Spleen (tissue), 11 donors: ENCODE measurements around the gene EPHA6. TPM values are rescaled to one million over a fixed set of nuclear protein-coding genes. Genes with fewer than 3 reads are reported as not detected.

Source experiments
- DNase-seq: peaks from one replicate; pipeline ENCODE4 v3.0.0-alpha.2; 2020
- H3K27ac ChIP-seq, 8 donors: fragments of 200-600 bp; sonication (generic) in 7 of 8; 1 replicate in 4 of 8; 2 replicates in 4 of 8; pipeline versions ENCODE4 v1.5.0 to v1.8.0; 2016 to 2021; ENCODE audit warnings: inconsistent platforms in 4 of 8, mild to moderate bottlenecking in 4 of 8, moderate library complexity in 1 of 8
- H3K27me3 ChIP-seq, 7 donors: fragments of 200-600 bp; sonication (generic) in 6 of 7; replicated peaks in 1 of 7; 1 replicate in 4 of 7; 2 replicates in 3 of 7; pipeline versions ENCODE4 v1.5.0 to v1.8.0; 2016 to 2021; ENCODE audit warnings: inconsistent platforms in 3 of 7, mild to moderate bottlenecking in 1 of 7
- H3K36me3 ChIP-seq, 6 donors: fragments of 200-600 bp; sonication (generic) in 5 of 6; 1 replicate in 4 of 6; 2 replicates in 2 of 6; pipeline versions ENCODE4 v1.5.0 to v1.8.0; 2016 to 2021; ENCODE audit warnings: inconsistent platforms in 2 of 6
- H3K4me1 ChIP-seq, 6 donors: fragments of 200-600 bp; sonication (generic) in 5 of 6; 1 replicate in 3 of 6; 2 replicates in 3 of 6; pipeline versions ENCODE4 v1.5.0 to v1.8.0; 2016 to 2021; ENCODE audit warnings: inconsistent platforms in 3 of 6
- H3K4me3 ChIP-seq, 8 donors: fragments of 200-600 bp; sonication (generic) in 7 of 8; 1 replicate in 4 of 8; 2 replicates in 4 of 8; pipeline versions ENCODE4 v1.5.0 to v1.8.0; 2016 to 2021; ENCODE audit warnings: inconsistent platforms in 4 of 8, mild to moderate bottlenecking in 4 of 8, moderate library complexity in 2 of 8
- H3K9me3 ChIP-seq, 8 donors: fragments of 200-600 bp; sonication (generic) in 7 of 8; 1 replicate in 4 of 8; 2 replicates in 4 of 8; pipeline versions ENCODE4 v1.5.0 to v1.8.0; 2016 to 2021; ENCODE audit warnings: inconsistent platforms in 4 of 8
- CTCF ChIP-seq, 11 experiments: fragments of 200-600 bp in 7 of 11; fragments of 450-650 bp in 4 of 11; sonication (generic) in 4 of 11; IDR thresholded peaks in 8 of 11; conservative IDR thresholded peaks in 3 of 11; 1 replicate in 7 of 11; 2 replicates in 4 of 11; pipeline versions ENCODE4 v1.4.0 to v1.8.0; 2016 to 2021; ENCODE audit warnings: antibody characterized with exemption in 11 of 11, inconsistent platforms in 4 of 11, mild to moderate bottlenecking in 1 of 11
- POLR2A ChIP-seq, 3 donors: fragments of 450-650 bp; IDR thresholded peaks; one replicate each; pipeline ENCODE4 v1.5.1; 2017; ENCODE audit warnings: antibody characterized with exemption in 3 of 3, mild to moderate bottlenecking in 1 of 3
- POLR2AphosphoS5 ChIP-seq, 3 donors: sonication (generic); formaldehyde crosslinking; IDR thresholded peaks; one replicate each; pipeline ENCODE4 v1.5.1; 2017; ENCODE audit warnings: antibody characterized with exemption in 3 of 3
- WGBS, 5 donors: extraction: QIAGEN DNeasy Blood & Tissue Kit in 3 of 5; methylation state at CpG; one replicate each; pipeline versions ENCODE4 v1.1.5 to v1.1.7; 2013 to 2018; 5-methylcytosine and 5-hydroxymethylcytosine counted together
- intact Hi-C: fragments of 100-400 bp; cut with DNase I; formaldehyde crosslinking; loops from one replicate; pipeline ENCODE4 v1.15.0; 2023; ENCODE audit warnings: low total_unique reads
- polyA plus RNA-seq, 3 donors: library from polyadenylated mRNA; stranded (reverse); fragments of 200-250 nt; gene quantifications; one replicate each; pipeline ENCODE4 v1.2.1, GENCODE V29; 2013
- total RNA-seq, 7 donors: library from RNA; depleted of rRNA in 3 of 7; stranded (reverse); fragments of >200 nt in 3 of 7; fragmentation: NEBNext Ultra II Directional in 4 of 7; extraction: Animal tissue kit (Norgen Biotek cat#: 25700) in 4 of 7; gene quantifications; one replicate each; pipeline versions ENCODE4 v1.1.0 to v1.2.1, GENCODE V29; 2016 to 2021
- donor health status: healthy with polysubstance abuse.
- donor health status: DM: no; HTN: no; CAD: no; lungs with moderate emphysema.
- donor health status: DM: no; HTN: no; CAD: no.
- donor health status: Bipolar disorder and iron deficiency.
- donor health status: healthy.
- donor health status: DM: no; HTN: no; CAD: no.
- donor health status: DM: yes; HTN: yes; CAD: no.

EPHA6 gene
- total and polyA plus RNA-seq, 10 donors, result 0.44 TPM; not detected in 9

- Histone ChIP-seq H3K4me1 (no peaks in the 10 kb centered on the region), H3K9me3 (no peaks in the 10 kb centered on the region), H3K27ac (no peak overlapping the region), H3K36me3 (no peaks in the 10 kb centered on the region), H3K27me3 (no peaks in the 10 kb centered on the region), H3K4me3 (no peak overlapping the region)
- no peak for DNase-seq
- WGBS, 5 donors, result 81 to 89% (median 87%) methylated on average over 1 of the region's 1 CpG
- TF ChIP-seq CTCF (IDR thresholded peaks at IDR 0.05 in 8 of 11, conservative IDR thresholded peaks at IDR 0.05 in 3 of 11) (no peak), POLR2AphosphoS5 (IDR thresholded peaks at IDR 0.05) (no peak), POLR2A (IDR thresholded peaks at IDR 0.05) (no peak)
- intact Hi-C loops, result no loop called here
These were observed 10.5 kb upstream of the EPHA6 start for GRCh38 chr3:96803870-96804269.

- no peaks in the 10 kb centered on the region for H3K9me3 ChIP-seq
- no peaks in the 10 kb centered on the region for H3K36me3 ChIP-seq
- no peak overlapping the region for H3K4me3 ChIP-seq
- intact Hi-C loops, result no loop called here
- H3K4me1 ChIP-seq, result no peaks in the 10 kb centered on the region
- no peak for DNase-seq
- peaks cover 0 to 10% (median 0%) of the 10 kb centered on the region in 7 donors for H3K27me3 ChIP-seq
- no peak overlapping the region for H3K27ac ChIP-seq
- WGBS, 5 donors, result 52 to 93% (median 65%) methylated on average over 1 of the region's 1 CpG
- TF ChIP-seq CTCF (IDR thresholded peaks at IDR 0.05 in 8 of 11, conservative IDR thresholded peaks at IDR 0.05 in 3 of 11), result no peak
- TF ChIP-seq POLR2A (IDR thresholded peaks at IDR 0.05), result no peak
- TF ChIP-seq POLR2AphosphoS5 (IDR thresholded peaks at IDR 0.05), result no peak
These were observed 8.1 kb upstream of the EPHA6 start for GRCh38 chr3:96806341-96806740.

GRCh38 chr3:96813134-96813819 is 1.1 kb upstream of the EPHA6 start:
- DNase-seq, result peak; percentile 81
- H3K9me3 ChIP-seq, result no peaks in the 10 kb centered on the region
- H3K36me3 ChIP-seq, result no peaks in the 10 kb centered on the region
- TF ChIP-seq CTCF (IDR thresholded peaks at IDR 0.05 in 8 of 11, conservative IDR thresholded peaks at IDR 0.05 in 3 of 11), result peak in 6 of 11 experiments; percentile 17 to 52 (median 36)
- TF ChIP-seq POLR2AphosphoS5 (IDR thresholded peaks at IDR 0.05), result no peak
- peaks cover 5 to 29% (median 25%) of the 10 kb centered on the region in 6 donors for H3K4me1 ChIP-seq
- H3K4me3 ChIP-seq, result peak overlapping the region; percentile 20 to 69 (median 42)
- intact Hi-C loops, result no loop called here
- no peak overlapping the region for H3K27ac ChIP-seq
- 0 to 4% (median 1%) methylated on average over 32 to 79 of the region's 79 CpGs for WGBS, 5 donors
- H3K27me3 ChIP-seq, result peaks cover 0 to 58% (median 27%) of the 10 kb centered on the region in 7 donors

GRCh38 chr3:96814651-96815567 is 515 bp downstream of the EPHA6 start:
- WGBS, 5 donors, result 10 to 17% (median 14%) methylated on average over 30 to 50 of the region's 50 CpGs
- Histone ChIP-seq H3K27me3 (peaks cover 0 to 56% (median 27%) of the 10 kb centered on the region in 7 donors), H3K27ac (no peak overlapping the region), H3K36me3 (no peaks in the 10 kb centered on the region), H3K9me3 (no peaks in the 10 kb centered on the region), H3K4me1 (peaks cover 5 to 29% (median 25%) of the 10 kb centered on the region in 6 donors), H3K4me3 (peak overlapping the region in 7 of 8 donors; percentile 38 to 69 (median 43))
- no peak for TF ChIP-seq POLR2AphosphoS5 (IDR thresholded peaks at IDR 0.05)
- no peak for TF ChIP-seq POLR2A (IDR thresholded peaks at IDR 0.05)
- no peak for TF ChIP-seq CTCF (IDR thresholded peaks at IDR 0.05 in 8 of 11, conservative IDR thresholded peaks at IDR 0.05 in 3 of 11)
- DNase-seq, result peak; percentile 62
- intact Hi-C loops, result no loop called here
